B cell (primary cell): ENCODE results near the gene PCSK6. TPM values are rescaled to one million over a fixed set of nuclear protein-coding genes. Genes with fewer than 3 reads are reported as not detected.

Experiments
- ATAC-seq: fragments of 200-7000 bp; cut with Tn5 transposase; one replicate; pipeline ENCODE4 v1.10.0; 2021; ENCODE audit warnings: low read depth, mild to moderate bottlenecking, moderate number of reproducible peaks, moderate library complexity
- CTCF ChIA-PET: fragments of 350-600 bp; sonication (Branson Sonifier 250); formaldehyde crosslinking; loops from one replicate; lab custom pipeline; 2021; ENCODE audit warnings: antibody characterized with exemption, inconsistent platforms; lab: Charles Lee
- POLR2A ChIA-PET: fragments of 350-600 bp; sonication (Branson Sonifier 250); formaldehyde crosslinking; loops from one replicate; lab custom pipeline; 2021; ENCODE audit warnings: antibody characterized with exemption; lab: Charles Lee
- DNase-seq: peaks from one replicate; pipeline ENCODE4 v3.0.0; 2013
- H2AFZ ChIP-seq: 2 replicates; pipeline ENCODE4 v1.6.1; 2012; ENCODE audit warnings: mild to moderate bottlenecking, low read depth, low read length; ENCODE audit not compliant: insufficient read depth, poor library complexity, severe bottlenecking
- H3K27ac ChIP-seq, 2 donors: 1 replicate in 1 of 2; 2 replicates in 1 of 2; pipeline ENCODE4 v1.5.1; 2012 to 2013; ENCODE audit warnings: low read length in 2 of 2, mild to moderate bottlenecking in 2 of 2, moderate library complexity in 1 of 2
- H3K27me3 ChIP-seq, 4 experiments: fragments of 200-600 bp in 1 of 4; sonication (generic) in 1 of 4; replicated peaks in 1 of 4; 1 replicate in 2 of 4; 2 replicates in 2 of 4; pipeline versions ENCODE4 v1.6.1 to v1.7.0; 2013 to 2016; ENCODE audit warnings: low read length in 3 of 4, mild to moderate bottlenecking in 2 of 4, mixed read lengths in 1 of 4, moderate library complexity in 1 of 4; ENCODE audit not compliant: insufficient read depth in 4 of 4, control insufficient read depth in 3 of 4; ENCODE audit errors: control extremely low read depth in 1 of 4
- H3K36me3 ChIP-seq, 2 experiments: replicated peaks in 1 of 2; 1 replicate in 1 of 2; 2 replicates in 1 of 2; pipeline versions ENCODE4 v1.6.1 to v1.7.1; 2013; ENCODE audit warnings: low read length in 1 of 2; ENCODE audit not compliant: insufficient read depth in 2 of 2, control insufficient read depth in 1 of 2; ENCODE audit errors: control extremely low read depth in 1 of 2, extremely low read depth in 1 of 2
- H3K4me1 ChIP-seq, 2 donors: fragments of 200-600 bp in 1 of 2; sonication (generic) in 1 of 2; 1 replicate in 1 of 2; 2 replicates in 1 of 2; pipeline versions ENCODE4 v1.5.1 to v1.6.1; 2013 to 2017; ENCODE audit warnings: low read length in 2 of 2; ENCODE audit not compliant: control insufficient read depth in 2 of 2, insufficient read depth in 2 of 2
- H3K4me2 ChIP-seq: replicated peaks from 2 replicates; pipeline ENCODE3; 2012; ENCODE audit warnings: mild to moderate bottlenecking, low read depth, low read length; ENCODE audit not compliant: poor library complexity, severe bottlenecking
- H3K4me3 ChIP-seq, 5 experiments: fragments of 200-600 bp in 1 of 5; sonication (generic) in 1 of 5; 1 replicate in 3 of 5; 2 replicates in 2 of 5; pipeline versions ENCODE4 v1.5.1 to v1.7.0; 2011 to 2016; ENCODE audit warnings: low read length in 4 of 5, mild to moderate bottlenecking in 4 of 5, low read depth in 2 of 5, control low read depth in 1 of 5, moderate library complexity in 1 of 5; ENCODE audit not compliant: insufficient read depth in 1 of 5; ENCODE audit errors: control extremely low read depth in 1 of 5, extremely low read depth in 1 of 5
- H3K79me2 ChIP-seq: fragments of 200-600 bp; sonication (generic); one replicate; pipeline ENCODE4 v1.6.0; 2016; ENCODE audit warnings: low read length; ENCODE audit not compliant: control insufficient read depth, insufficient read depth
- H3K9ac ChIP-seq: fragments of 200-600 bp; sonication (generic); 2 replicates; pipeline ENCODE4 v1.6.1; 2017; ENCODE audit warnings: mild to moderate bottlenecking, low read length, moderate library complexity
- H3K9me3 ChIP-seq, 3 donors: one replicate each; pipeline versions ENCODE4 v1.6.1 to v1.7.1; 2013; ENCODE audit warnings: low read length in 2 of 3; ENCODE audit not compliant: control insufficient read depth in 2 of 3, insufficient read depth in 1 of 3; ENCODE audit errors: control extremely low read depth in 1 of 3
- H4K20me1 ChIP-seq: 2 replicates; pipeline ENCODE4 v1.6.0; 2012; ENCODE audit warnings: mild to moderate bottlenecking, low read length; ENCODE audit not compliant: insufficient read depth, control insufficient read depth, poor library complexity, severe bottlenecking
- H3K27ac Mint-ChIP-seq: one replicate; pipeline ENCODE4 v1.8.0; 2021; ENCODE audit warnings: mixed read lengths
- H3K27me3 Mint-ChIP-seq: one replicate; pipeline ENCODE4 v1.8.0; 2021; ENCODE audit warnings: mixed read lengths
- H3K4me1 Mint-ChIP-seq: one replicate; pipeline ENCODE4 v1.8.0; 2021; ENCODE audit warnings: mixed read lengths
- H3K4me3 Mint-ChIP-seq: one replicate; pipeline ENCODE4 v1.8.0; 2021; ENCODE audit warnings: mixed read lengths
- H3K9me3 Mint-ChIP-seq: one replicate; pipeline ENCODE4 v1.8.0; 2022; ENCODE audit warnings: mixed read lengths; ENCODE audit not compliant: insufficient read depth
- EZH2 ChIP-seq: IDR thresholded peaks from 2 replicates; pipeline ENCODE4 v1.6.1; 2012; ENCODE audit warnings: borderline replicate concordance, low read depth, mild to moderate bottlenecking, moderate library complexity, low read length; ENCODE audit not compliant: insufficient read depth, poor library complexity, severe bottlenecking
- WGBS: methylation state at CpG from one replicate; pipeline ENCODE4 v1.1.5; 2013; ENCODE audit warnings: missing lambda C conversion rate; ENCODE audit not compliant: insufficient coverage; 5-methylcytosine and 5-hydroxymethylcytosine counted together
- intact Hi-C: fragments of 100-400 bp; cut with micrococcal nuclease; formaldehyde crosslinking; loops from one replicate; pipeline ENCODE4 v1.10.0; 2022
- polyA plus RNA-seq: library from polyadenylated mRNA; depleted of rRNA; stranded (reverse); fragments of >200 nt; gene quantifications from 2 replicates; pipeline ENCODE4 v1.2.3, GENCODE V29; 2012
- total RNA-seq, 2 donors: library from RNA; stranded (reverse); fragments of 120-200 nt in 1 of 2; gene quantifications; 1 replicate in 1 of 2; 2 replicates in 1 of 2; pipeline versions ENCODE4 v1.2.3 to v1.2.4, GENCODE V29; 2013 to 2022
- TF ChIP-seq, protein P1 (sequence below): fragments of 200-600 bp; IDR thresholded peaks from one replicate; pipeline ENCODE4 v1.8.0; 2022; ENCODE audit warnings: antibody characterized with exemption, mild to moderate bottlenecking

Gene PCSK6
- total and polyA plus RNA-seq, 2 donors (not counting 1 experiment from before 2014, with no cell fraction given) = 0.66 to 1.6 TPM

GRCh38 chr15:101517504-101517903 lies 28.0 kb upstream of the PCSK6 start:
- H3K36me3 ChIP-seq = no peaks in the 10 kb centered on the region
- no peak overlapping the region for H3K27ac ChIP-seq
- peaks cover 0 to 10% (median 1%) of the 10 kb centered on the region in 4 experiments for H3K27me3 ChIP-seq
- H3K4me2 ChIP-seq = no peak overlapping the region
- ChIA-PET CTCF (no interaction called here), POLR2A (no interaction called here)
- intact Hi-C loops = no loop called here
- Mint-ChIP-seq H3K9me3 (peaks cover 13% of the 10 kb centered on the region), H3K27ac (no peak overlapping the region), H3K4me3 (no peak overlapping the region), H3K4me1 (peaks cover 7% of the 10 kb centered on the region), H3K27me3 (peaks cover 40% of the 10 kb centered on the region)
- H3K9ac ChIP-seq = no peak overlapping the region
- H3K9me3 ChIP-seq = peaks cover 8 to 9% (median 9%) of the 10 kb centered on the region in 3 donors
- no peak overlapping the region for H2AFZ ChIP-seq
- no peaks in the 10 kb centered on the region for H4K20me1 ChIP-seq
- ATAC-seq = no peak
- H3K4me1 ChIP-seq = no peaks in the 10 kb centered on the region
- no peak for TF ChIP-seq EZH2
- TF ChIP-seq, protein P1, sequence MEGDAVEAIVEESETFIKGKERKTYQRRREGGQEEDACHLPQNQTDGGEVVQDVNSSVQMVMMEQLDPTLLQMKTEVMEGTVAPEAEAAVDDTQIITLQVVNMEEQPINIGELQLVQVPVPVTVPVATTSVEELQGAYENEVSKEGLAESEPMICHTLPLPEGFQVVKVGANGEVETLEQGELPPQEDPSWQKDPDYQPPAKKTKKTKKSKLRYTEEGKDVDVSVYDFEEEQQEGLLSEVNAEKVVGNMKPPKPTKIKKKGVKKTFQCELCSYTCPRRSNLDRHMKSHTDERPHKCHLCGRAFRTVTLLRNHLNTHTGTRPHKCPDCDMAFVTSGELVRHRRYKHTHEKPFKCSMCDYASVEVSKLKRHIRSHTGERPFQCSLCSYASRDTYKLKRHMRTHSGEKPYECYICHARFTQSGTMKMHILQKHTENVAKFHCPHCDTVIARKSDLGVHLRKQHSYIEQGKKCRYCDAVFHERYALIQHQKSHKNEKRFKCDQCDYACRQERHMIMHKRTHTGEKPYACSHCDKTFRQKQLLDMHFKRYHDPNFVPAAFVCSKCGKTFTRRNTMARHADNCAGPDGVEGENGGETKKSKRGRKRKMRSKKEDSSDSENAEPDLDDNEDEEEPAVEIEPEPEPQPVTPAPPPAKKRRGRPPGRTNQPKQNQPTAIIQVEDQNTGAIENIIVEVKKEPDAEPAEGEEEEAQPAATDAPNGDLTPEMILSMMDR = no peak
- DNase-seq = no peak
- H3K4me3 ChIP-seq = no peak overlapping the region
- H3K79me2 ChIP-seq = no peaks in the 10 kb centered on the region

DNA sequence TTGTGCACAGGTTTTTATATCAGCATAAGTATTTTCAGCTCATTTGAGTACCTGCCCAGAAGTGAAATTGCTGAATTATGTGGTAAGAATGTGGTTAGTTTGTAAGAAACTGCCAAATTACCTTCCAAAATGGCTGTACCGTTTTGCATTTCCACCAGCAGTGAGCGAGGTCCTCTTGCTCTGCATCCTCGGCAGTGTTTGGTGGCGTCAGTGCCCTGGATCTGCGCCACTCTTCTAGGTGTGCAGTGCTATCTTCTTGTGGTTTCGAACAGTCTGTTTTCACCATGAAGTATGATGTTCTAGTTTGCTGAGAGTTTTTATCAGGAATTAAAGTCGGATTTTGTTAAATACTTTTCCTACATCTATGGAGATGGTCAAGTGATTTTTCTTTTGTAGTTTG lies 24.8 kb upstream of the PCSK6 start:
- DNase-seq = no peak
- TF ChIP-seq EZH2 = no peak
- TF ChIP-seq, protein P1 = no peak
- CTCF ChIA-PET = no interaction called here
- Mint-ChIP-seq H3K9me3 (peaks cover 13% of the 10 kb centered on the region), H3K27me3 (peaks cover 36% of the 10 kb centered on the region), H3K4me1 (no peaks in the 10 kb centered on the region), H3K27ac (no peak overlapping the region), H3K4me3 (no peak overlapping the region)
- no peak for ATAC-seq
- H3K27me3 ChIP-seq = no peaks in the 10 kb centered on the region
- no peak overlapping the region for H3K4me3 ChIP-seq
- H3K4me1 ChIP-seq = no peaks in the 10 kb centered on the region
- H3K9ac ChIP-seq = no peak overlapping the region
- H3K27ac ChIP-seq = no peak overlapping the region
- POLR2A ChIA-PET = no interaction called here
- no peak overlapping the region for H2AFZ ChIP-seq
- no peaks in the 10 kb centered on the region for H3K79me2 ChIP-seq
- WGBS = 100% methylated on average over 3 of the region's 7 CpGs
- no peaks in the 10 kb centered on the region for H4K20me1 ChIP-seq
- H3K4me2 ChIP-seq = no peak overlapping the region
- H3K9me3 ChIP-seq = peaks cover 8 to 9% (median 9%) of the 10 kb centered on the region in 3 donors
- intact Hi-C loops = no loop called here
- H3K36me3 ChIP-seq = no peaks in the 10 kb centered on the region
